Ishikawa (cell line): ENCODE results near the gene SZRD1.

Source experiments
- CREB1 ChIP-seq: IDR thresholded peaks from 2 replicates; pipeline ENCODE4 v1.6.1; 2012; ENCODE audit warnings: low read depth
- EP300 ChIP-seq: IDR thresholded peaks from 2 replicates; pipeline ENCODE4 v1.6.1; 2012; ENCODE audit warnings: borderline replicate concordance
- RAD21 ChIP-seq: IDR thresholded peaks from 2 replicates; pipeline ENCODE4 v1.6.1; 2012; ENCODE audit warnings: low read depth
- TCF12 ChIP-seq: IDR thresholded peaks from 2 replicates; pipeline ENCODE4 v1.6.1; 2012; ENCODE audit warnings: low read depth

DNA sequence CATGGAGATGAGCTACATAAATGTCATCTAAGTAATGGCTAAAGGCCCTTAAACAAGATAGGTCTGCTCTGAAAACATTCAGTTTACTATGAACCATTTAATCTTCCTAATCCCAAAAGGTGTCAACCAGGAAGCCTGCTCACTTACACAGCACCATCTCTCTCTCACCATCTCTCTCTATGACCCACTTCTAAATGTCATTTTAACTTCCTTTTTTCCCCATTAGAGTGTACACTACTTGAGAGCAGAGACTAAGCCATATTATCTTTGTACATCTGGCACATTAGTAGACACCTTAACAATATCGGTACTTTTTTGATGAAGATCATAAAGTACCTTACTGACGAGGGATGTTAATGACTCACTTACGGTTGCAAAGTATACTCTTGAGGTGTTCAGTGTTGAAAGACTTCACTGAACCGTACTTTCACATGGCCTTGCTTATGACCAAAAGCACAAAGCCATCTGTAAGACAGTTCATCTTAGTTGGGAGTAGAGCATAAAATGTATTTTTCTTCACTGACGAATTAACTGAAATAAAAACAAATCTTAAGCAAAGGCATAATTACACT, 40.1 kb upstream of the SZRD1 start:
- TF ChIP-seq EP300 (no peak), RAD21 (no peak), CREB1 (no peak), TCF12 (no peak)
